Regular cardiac myocyte (primary cell): ENCODE results near the gene RBM26. TPM values are rescaled to one million over a fixed set of nuclear protein-coding genes. Genes with fewer than 3 reads are reported as not detected.

Experiments
- total RNA-seq: library from RNA; depleted of rRNA; stranded (reverse); fragments of >200 nt; gene quantifications from 2 replicates; pipeline ENCODE4 v1.2.3, GENCODE V29; 2014

RBM26 gene
- total RNA-seq: 18.9 and 21.9 TPM in 2 replicates

GRCh38 chr13:79405831-79406596, at the start of gene RBM26:
TSS of gene RBM26 (minus strand) at chr13:79406255. CDS start at chr13:79405774, 481 bp downstream.

Other genes starting within 250 kb of the RBM26 start
- 40.3 and 47.6 TPM in 2 replicates for gene NDFIP2, start 74.9 kb upstream of the RBM26 start, total RNA-seq